Mucosa of descending colon (tissue), 3 donors: ENCODE measurements around the gene TIPARP. TPM values are rescaled to one million over a fixed set of nuclear protein-coding genes. Genes with fewer than 3 reads are reported as not detected.
"Not testable (repeated sequence)": the region's sequence is repeated elsewhere in the genome, so short reads cannot be mapped to it uniquely, and the experiment has no call there.

Experiments
- ATAC-seq: fragments of 200-7000 bp; cut with Tn5 transposase; one replicate; pipeline ENCODE4 v1.9.1; 2020; ENCODE audit warnings: mild to moderate bottlenecking, moderate library complexity
- DNase-seq, 3 donors: peaks; one replicate each; pipeline ENCODE4 v3.0.0-alpha.2; 2020
- H3K36me3 ChIP-seq: fragments of 200-600 bp; one replicate; pipeline ENCODE4 v1.8.0; 2021; ENCODE audit warnings: low read depth, mild to moderate bottlenecking
- H3K4me1 ChIP-seq: fragments of 200-600 bp; one replicate; pipeline ENCODE4 v1.8.0; 2021; ENCODE audit warnings: low read depth, mild to moderate bottlenecking
- H3K4me3 ChIP-seq: fragments of 200-600 bp; one replicate; pipeline ENCODE4 v1.8.0; 2021; ENCODE audit warnings: mild to moderate bottlenecking
- H3K9me3 ChIP-seq: fragments of 200-600 bp; one replicate; pipeline ENCODE4 v1.8.0; 2021; ENCODE audit warnings: mild to moderate bottlenecking
- intact Hi-C, 2 donors: fragments of 100-400 bp; cut with DNase I in 1 of 2; cut with micrococcal nuclease in 1 of 2; formaldehyde crosslinking; loops; one replicate each; pipeline versions ENCODE4 v1.11.0 to v1.11.1; 2022; cut with DNase I, micrococcal nuclease
- total RNA-seq, 3 donors: library from RNA; stranded (reverse); fragmentation: NEBNext Ultra II Directional in 2 of 3; extraction: Animal tissue kit (Norgen Biotek cat#: 25700) in 2 of 3; gene quantifications; one replicate each; pipeline versions ENCODE4 v1.2.1 to v1.2.4, GENCODE V29; 2021 to 2023
- TF ChIP-seq, protein P1 (sequence below): fragments of 200-600 bp; IDR thresholded peaks from one replicate; pipeline ENCODE4 v1.8.0; 2022; ENCODE audit warnings: antibody characterized with exemption, mild to moderate bottlenecking
- donor health status: DM: no; HTN: no; CAD: no; lungs with moderate emphysema.
- donor health status: DM: no; HTN: no; CAD: no.
- donor health status: DM: no; HTN: yes; CAD: no.

Gene TIPARP
- total RNA-seq, 3 donors from 2014 or later: 26.4 to 28.6 (median 26.7) TPM

GRCh38 chr3:156732261-156732660 is 57.9 kb downstream of the TIPARP start:
- intact Hi-C loops: no loop called here
- H3K4me3 ChIP-seq: no peak overlapping the region
- no peak for ATAC-seq
- no peaks in the 10 kb centered on the region for H3K9me3 ChIP-seq
- H3K4me1 ChIP-seq: no peaks in the 10 kb centered on the region
- no peak for DNase-seq
- no peaks in the 10 kb centered on the region for H3K36me3 ChIP-seq
- TF ChIP-seq, protein P1, sequence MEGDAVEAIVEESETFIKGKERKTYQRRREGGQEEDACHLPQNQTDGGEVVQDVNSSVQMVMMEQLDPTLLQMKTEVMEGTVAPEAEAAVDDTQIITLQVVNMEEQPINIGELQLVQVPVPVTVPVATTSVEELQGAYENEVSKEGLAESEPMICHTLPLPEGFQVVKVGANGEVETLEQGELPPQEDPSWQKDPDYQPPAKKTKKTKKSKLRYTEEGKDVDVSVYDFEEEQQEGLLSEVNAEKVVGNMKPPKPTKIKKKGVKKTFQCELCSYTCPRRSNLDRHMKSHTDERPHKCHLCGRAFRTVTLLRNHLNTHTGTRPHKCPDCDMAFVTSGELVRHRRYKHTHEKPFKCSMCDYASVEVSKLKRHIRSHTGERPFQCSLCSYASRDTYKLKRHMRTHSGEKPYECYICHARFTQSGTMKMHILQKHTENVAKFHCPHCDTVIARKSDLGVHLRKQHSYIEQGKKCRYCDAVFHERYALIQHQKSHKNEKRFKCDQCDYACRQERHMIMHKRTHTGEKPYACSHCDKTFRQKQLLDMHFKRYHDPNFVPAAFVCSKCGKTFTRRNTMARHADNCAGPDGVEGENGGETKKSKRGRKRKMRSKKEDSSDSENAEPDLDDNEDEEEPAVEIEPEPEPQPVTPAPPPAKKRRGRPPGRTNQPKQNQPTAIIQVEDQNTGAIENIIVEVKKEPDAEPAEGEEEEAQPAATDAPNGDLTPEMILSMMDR: no peak

GRCh38 chr3:156732715-156733421 is 58.5 kb downstream of the TIPARP start:
- TF ChIP-seq, protein P1: no peak
- H3K36me3 ChIP-seq: no peaks in the 10 kb centered on the region
- no peak for ATAC-seq
- DNase-seq: no peak
- intact Hi-C loops: no loop called here
- H3K4me1 ChIP-seq: no peaks in the 10 kb centered on the region
- no peak overlapping the region for H3K4me3 ChIP-seq
- no peaks in the 10 kb centered on the region for H3K9me3 ChIP-seq

- H3K4me1 ChIP-seq, H3K4me3 ChIP-seq, H3K9me3 ChIP-seq, ATAC-seq, DNase-seq, H3K36me3 ChIP-seq, intact Hi-C loops: not testable (repeated sequence)
Observed at GRCh38 chr3:156734661-156735060, 60.3 kb downstream of the TIPARP start.

DNA sequence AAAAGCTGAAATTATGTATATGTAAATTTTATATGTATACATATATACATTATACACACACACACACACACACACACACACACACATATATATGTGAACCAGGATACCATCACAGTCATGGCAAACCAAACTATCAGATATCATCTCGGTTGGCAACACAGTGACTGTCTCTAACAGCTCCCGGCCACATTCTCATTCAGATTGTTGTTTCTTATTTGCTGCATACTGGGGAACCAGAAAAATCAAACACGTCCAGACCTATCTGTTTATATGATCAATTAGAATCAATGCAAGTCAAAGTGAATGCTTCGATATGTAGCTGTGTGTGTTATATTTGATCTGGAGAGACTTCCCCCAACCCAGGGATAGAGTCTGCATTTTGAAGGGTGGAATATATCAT is 61.1 kb downstream of the TIPARP start:
- Histone ChIP-seq H3K36me3 (no peaks in the 10 kb centered on the region), H3K4me1 (no peaks in the 10 kb centered on the region), H3K4me3 (no peak overlapping the region), H3K9me3 (no peaks in the 10 kb centered on the region)
- intact Hi-C loops: no loop called here
- TF ChIP-seq, protein P1: no peak
- DNase-seq: no peak
- no peak for ATAC-seq

DNA sequence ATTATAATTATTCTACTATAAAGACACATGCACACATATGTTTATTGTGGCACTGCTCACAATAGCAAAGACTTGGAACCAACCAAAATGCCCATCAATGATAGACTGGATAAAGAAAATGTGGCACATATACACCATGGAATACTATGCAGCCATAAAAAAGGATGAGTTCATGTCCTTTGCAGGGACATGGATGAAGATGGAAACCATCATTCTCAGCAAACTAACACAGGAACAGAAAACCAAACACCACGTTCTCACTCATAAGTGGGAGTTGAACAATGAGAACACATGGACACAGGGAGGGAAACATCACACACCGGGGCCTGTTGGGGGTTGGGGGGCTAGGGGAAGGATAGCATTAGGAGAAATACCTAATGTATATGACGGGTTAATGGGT is 62.7 kb downstream of the TIPARP start:
- H3K4me3 ChIP-seq, DNase-seq, intact Hi-C loops: not testable (repeated sequence)

GRCh38 chr3:156738251-156738650 is 63.9 kb downstream of the TIPARP start:
- intact Hi-C loops: no loop called here
- TF ChIP-seq, protein P1: no peak
- H3K36me3 ChIP-seq: no peaks in the 10 kb centered on the region

More for the DNA sequence above, 62.7 kb downstream of the TIPARP start:
- not testable (repeated sequence) for H3K9me3 ChIP-seq, H3K4me1 ChIP-seq, H3K36me3 ChIP-seq, ATAC-seq

DNA sequence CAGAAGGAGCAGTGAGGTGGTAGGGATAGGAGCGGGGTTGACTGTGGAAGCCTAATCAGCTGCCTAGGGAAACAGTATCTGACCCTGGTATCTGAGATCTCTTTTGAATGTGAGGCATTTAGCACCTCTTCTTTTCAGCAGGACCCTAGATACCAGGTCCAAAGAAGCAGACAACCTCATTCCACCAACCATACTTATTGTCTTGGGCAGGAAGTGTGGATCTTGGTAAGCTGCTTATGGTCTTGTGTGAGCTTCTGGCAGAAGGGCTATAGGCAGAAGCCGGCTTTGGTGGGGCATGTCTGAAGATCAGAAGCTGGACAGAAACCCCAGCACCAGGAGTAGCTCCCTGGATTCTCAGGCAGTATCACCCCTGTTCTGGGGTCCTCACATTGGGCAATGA is 65.6 kb downstream of the TIPARP start:
- Histone ChIP-seq H3K36me3 (no peaks in the 10 kb centered on the region), H3K4me1 (no peaks in the 10 kb centered on the region), H3K4me3 (no peak overlapping the region), H3K9me3 (no peaks in the 10 kb centered on the region)
- no peak for DNase-seq
- ATAC-seq: no peak
- intact Hi-C loops: no loop called here
- TF ChIP-seq, protein P1: no peak

More at GRCh38 chr3:156738251-156738650, 63.9 kb downstream of the TIPARP start:
- no peak for DNase-seq
- Histone ChIP-seq H3K9me3 (no peaks in the 10 kb centered on the region), H3K4me3 (no peak overlapping the region), H3K4me1 (no peaks in the 10 kb centered on the region)
- ATAC-seq: no peak

DNA sequence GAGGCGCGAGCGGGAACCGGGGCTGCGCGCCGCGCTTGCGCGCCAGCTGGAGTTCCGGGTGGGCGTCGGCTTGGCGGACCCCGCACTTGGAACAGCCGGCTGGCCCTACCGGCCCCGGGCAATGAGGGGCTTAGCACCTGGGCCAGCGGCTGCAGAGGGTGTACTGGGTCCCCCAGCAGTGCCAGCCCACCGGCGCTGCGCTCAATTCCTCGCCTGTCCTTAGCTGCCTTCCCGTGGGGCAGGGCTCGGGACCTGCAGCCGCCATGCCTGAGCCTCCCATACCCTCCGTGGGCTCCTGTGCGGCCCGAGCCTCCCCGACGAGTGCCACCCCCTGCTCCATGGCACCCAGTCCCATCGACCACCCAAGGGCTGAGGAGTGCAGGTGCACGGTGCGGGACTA is 66.2 kb downstream of the TIPARP start:
- H3K9me3 ChIP-seq, intact Hi-C loops, H3K4me3 ChIP-seq, H3K36me3 ChIP-seq, DNase-seq, H3K4me1 ChIP-seq, ATAC-seq: not testable (repeated sequence)
